ENCODE data around the gene SLC35C1. TPM values are rescaled to one million over a fixed set of nuclear protein-coding genes. Genes with fewer than 3 reads are reported as not detected.

SLC35C1 gene
- total and polyA plus RNA-seq, 8 donors: 6.6 to 30.7 (median 7.7) TPM

DNA sequence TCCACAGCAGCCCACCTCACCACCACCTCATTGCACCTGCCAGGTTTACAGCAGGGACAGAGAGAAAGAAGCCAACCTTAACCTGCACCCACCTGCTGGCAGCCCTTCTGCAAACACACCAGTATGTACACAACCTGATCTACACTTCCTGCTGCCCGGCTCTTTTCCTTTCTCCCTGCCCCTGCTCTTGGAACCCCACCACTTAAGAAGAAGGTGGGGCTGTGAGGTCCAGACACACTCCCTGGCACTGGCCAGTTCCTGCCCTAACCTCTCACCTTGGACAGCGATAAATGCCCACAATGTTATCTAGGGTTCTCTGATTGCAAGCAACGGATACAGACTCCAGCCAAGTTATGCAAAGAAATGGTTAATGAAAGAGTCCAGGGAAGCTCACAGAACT, 10.8 kb upstream of the SLC35C1 start:
- Histone ChIP-seq H3K4me3 (no peak overlapping the region), H3K4me1 (peaks cover 1 to 3% of the 10 kb centered on the region in 2 donors), H3K36me3 (no peaks in the 10 kb centered on the region), H3K27me3 (peaks cover 0 to 12% of the 10 kb centered on the region in 2 donors), H3K9me3 (no peaks in the 10 kb centered on the region), H3K27ac (no peak overlapping the region)
- peak; percentile 48 for ATAC-seq
- DNase-seq: no peak
- intact Hi-C loops (cut with DNase I): no loop called here
- TF ChIP-seq, protein P1, sequence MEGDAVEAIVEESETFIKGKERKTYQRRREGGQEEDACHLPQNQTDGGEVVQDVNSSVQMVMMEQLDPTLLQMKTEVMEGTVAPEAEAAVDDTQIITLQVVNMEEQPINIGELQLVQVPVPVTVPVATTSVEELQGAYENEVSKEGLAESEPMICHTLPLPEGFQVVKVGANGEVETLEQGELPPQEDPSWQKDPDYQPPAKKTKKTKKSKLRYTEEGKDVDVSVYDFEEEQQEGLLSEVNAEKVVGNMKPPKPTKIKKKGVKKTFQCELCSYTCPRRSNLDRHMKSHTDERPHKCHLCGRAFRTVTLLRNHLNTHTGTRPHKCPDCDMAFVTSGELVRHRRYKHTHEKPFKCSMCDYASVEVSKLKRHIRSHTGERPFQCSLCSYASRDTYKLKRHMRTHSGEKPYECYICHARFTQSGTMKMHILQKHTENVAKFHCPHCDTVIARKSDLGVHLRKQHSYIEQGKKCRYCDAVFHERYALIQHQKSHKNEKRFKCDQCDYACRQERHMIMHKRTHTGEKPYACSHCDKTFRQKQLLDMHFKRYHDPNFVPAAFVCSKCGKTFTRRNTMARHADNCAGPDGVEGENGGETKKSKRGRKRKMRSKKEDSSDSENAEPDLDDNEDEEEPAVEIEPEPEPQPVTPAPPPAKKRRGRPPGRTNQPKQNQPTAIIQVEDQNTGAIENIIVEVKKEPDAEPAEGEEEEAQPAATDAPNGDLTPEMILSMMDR (IDR thresholded peaks at IDR 0.05): no peak

DNA sequence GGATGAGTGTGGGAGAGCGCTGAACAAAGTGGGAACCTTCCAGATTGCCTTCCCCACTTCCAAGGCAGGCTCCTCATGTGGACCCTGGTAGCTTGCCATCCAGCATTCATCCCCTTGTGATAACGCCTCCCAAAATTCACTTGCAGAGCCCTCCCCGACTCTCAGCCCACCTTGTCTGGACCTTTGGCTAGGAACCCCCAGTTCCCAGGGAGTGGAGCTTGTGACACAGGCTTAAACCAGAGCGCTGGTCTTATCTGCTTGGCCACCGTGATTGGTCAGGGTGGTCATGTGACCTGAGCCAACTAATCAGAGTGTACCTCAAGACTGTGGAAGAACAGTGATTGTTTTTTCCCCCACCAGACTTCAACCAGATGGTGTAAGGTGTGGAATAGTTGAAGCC, 9.6 kb upstream of the SLC35C1 start:
- Histone ChIP-seq H3K27me3 (peaks cover 0 to 12% of the 10 kb centered on the region in 2 donors), H3K4me3 (no peak overlapping the region), H3K9me3 (no peaks in the 10 kb centered on the region), H3K27ac (no peak overlapping the region), H3K36me3 (no peaks in the 10 kb centered on the region), H3K4me1 (peaks cover 5 to 6% of the 10 kb centered on the region in 2 donors)
- intact Hi-C loops (cut with DNase I): no loop called here
- DNase-seq (no peak), ATAC-seq (no peak)
- TF ChIP-seq, protein P1 (IDR thresholded peaks at IDR 0.05): no peak

DNA sequence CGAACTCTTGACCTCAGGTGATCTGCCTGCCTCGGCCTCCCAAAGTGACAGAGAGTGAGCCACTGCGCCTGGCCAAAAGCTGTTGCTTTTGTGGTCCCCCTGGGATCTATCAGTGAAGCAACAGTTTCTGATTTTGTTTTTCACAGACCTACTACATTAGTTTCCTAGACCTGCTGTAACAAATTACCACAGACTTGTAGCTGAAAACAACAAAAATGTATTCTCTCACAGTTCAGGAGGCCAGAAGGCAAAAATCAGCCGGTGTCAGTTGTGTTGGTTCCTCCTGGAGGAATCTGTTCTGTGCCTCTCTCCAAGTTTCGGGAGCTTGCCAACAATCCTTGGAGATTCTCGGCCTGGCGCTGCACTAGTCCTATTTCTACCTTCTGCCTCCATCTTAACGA, 8.5 kb upstream of the SLC35C1 start:
- H3K4me3 ChIP-seq: no peak overlapping the region
- H3K9me3 ChIP-seq: no peaks in the 10 kb centered on the region
- peaks cover 5 to 6% of the 10 kb centered on the region in 2 donors for H3K4me1 ChIP-seq
- intact Hi-C loops (cut with DNase I): no loop called here
- DNase-seq: no peak
- H3K36me3 ChIP-seq: no peaks in the 10 kb centered on the region
- peaks cover 0 to 10% of the 10 kb centered on the region in 2 donors for H3K27me3 ChIP-seq
- no peak for ATAC-seq
- TF ChIP-seq, protein P1 (IDR thresholded peaks at IDR 0.05): no peak
- no peak overlapping the region for H3K27ac ChIP-seq

DNA sequence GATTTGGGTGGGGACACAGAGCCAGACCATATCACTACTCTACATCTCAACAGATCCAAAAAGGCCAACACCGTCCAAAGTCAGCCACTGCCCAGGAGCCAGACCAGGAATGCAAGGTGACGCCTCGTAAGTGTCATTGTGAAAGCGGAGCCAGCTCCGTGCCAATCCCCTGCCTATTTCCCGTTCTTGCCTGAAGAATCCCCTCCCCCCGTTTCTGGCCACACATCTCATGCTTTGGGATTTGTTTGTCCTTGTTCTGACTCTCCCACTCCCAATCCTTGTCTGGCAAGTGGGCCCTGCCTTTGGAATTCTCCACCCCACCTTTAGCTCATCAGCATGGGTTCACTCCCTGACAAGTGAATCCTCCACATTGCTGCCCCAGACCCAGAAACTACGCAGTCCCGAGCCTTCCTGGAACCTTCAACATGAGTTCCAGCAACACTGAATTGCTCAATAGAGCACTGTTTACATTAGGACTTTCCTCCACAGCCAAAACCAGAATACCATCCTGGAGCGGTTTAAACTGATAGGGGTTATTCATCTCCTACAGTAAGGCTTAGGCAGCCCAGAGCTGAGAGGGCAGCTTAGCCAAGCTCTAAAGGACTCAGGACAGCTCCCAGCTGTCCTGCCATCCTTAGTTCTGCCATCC, 6.0 kb upstream of the SLC35C1 start:
- Histone ChIP-seq H3K4me3 (no peak overlapping the region), H3K4me1 (peaks cover 6 to 16% of the 10 kb centered on the region in 2 donors), H3K36me3 (no peaks in the 10 kb centered on the region), H3K9me3 (no peaks in the 10 kb centered on the region), H3K27ac (peak overlapping the region; percentile 53 to 67), H3K27me3 (no peaks in the 10 kb centered on the region)
- peak in 1 of 4 donors; percentile 60 for DNase-seq
- TF ChIP-seq, protein P1 (IDR thresholded peaks at IDR 0.05): no peak
- peak; percentile 72 for ATAC-seq
- intact Hi-C loops (cut with DNase I): no loop called here

DNA sequence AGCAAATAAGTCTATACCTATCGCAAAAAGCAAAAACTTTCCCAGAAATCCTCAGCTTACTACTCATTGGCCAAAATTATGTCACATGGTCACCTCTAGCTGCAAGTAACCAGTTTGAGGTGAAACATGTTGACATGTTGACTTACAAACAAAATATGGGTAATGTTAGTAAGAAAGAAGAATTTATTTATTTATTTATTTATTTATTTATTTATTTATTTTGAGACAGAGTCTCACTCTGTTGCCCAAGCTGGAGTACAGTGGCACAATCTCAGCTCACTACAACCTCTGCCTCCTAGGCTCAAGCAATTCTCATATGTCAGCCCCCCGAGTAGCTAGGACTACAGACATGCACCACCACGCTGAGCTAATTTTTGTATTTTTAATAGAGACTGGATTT, 5.4 kb upstream of the SLC35C1 start:
- ATAC-seq: no peak
- TF ChIP-seq, protein P1 (IDR thresholded peaks at IDR 0.05): no peak
- Histone ChIP-seq H3K36me3 (no peaks in the 10 kb centered on the region), H3K27ac (peak overlapping the region; percentile 53 to 67), H3K9me3 (no peaks in the 10 kb centered on the region), H3K27me3 (peaks cover 0 to 3% of the 10 kb centered on the region in 2 donors), H3K4me1 (peaks cover 6 to 18% of the 10 kb centered on the region in 2 donors), H3K4me3 (no peak overlapping the region)
- no peak for DNase-seq
- intact Hi-C loops (cut with DNase I): no loop called here
